SK-N-MC (cell line): ENCODE data around the gene TRIM37.
"Not testable (repeated sequence)": the region's sequence is repeated elsewhere in the genome, so short reads cannot be mapped to it uniquely, and the experiment has no call there.

Experiments used
- DNase-seq: peaks from one replicate; pipeline ENCODE4 v3.0.0-alpha.2; 2011; ENCODE audit warnings: low read depth, low spot score
- H3K27ac ChIP-seq: fragments of 200-600 bp; sonication (generic); 2 replicates; pipeline ENCODE4 v1.5.1; 2016; ENCODE audit warnings: mixed run types
- H3K36me3 ChIP-seq: fragments of 200-600 bp; sonication (generic); 2 replicates; pipeline ENCODE4 v1.6.1; 2017; ENCODE audit warnings: antibody characterized with exemption, low read length, mixed read lengths; ENCODE audit not compliant: insufficient read depth
- H3K4me3 ChIP-seq: fragments of 200-600 bp; sonication (generic); 2 replicates; pipeline ENCODE4 v1.5.1; 2016
- H3K9ac ChIP-seq: fragments of 200-600 bp; sonication (generic); 2 replicates; pipeline ENCODE4 v1.8.0; 2017; ENCODE audit warnings: mixed run types, mixed read lengths; ENCODE audit not compliant: insufficient read length
- H3K9me3 ChIP-seq: fragments of 200-600 bp; sonication (generic); 2 replicates; pipeline ENCODE4 v1.6.1; 2017; ENCODE audit warnings: low read depth, mild to moderate bottlenecking, antibody characterized with exemption, low read length, moderate library complexity, mixed read lengths
- EZH2 ChIP-seq: fragments of 200-600 bp; sonication (generic); IDR thresholded peaks from one replicate; pipeline ENCODE4 v1.6.1; 2017; ENCODE audit warnings: antibody characterized with exemption
- FOXP2 ChIP-seq: optimal IDR thresholded peaks from 2 replicates; pipeline ENCODE3; 2011; ENCODE audit warnings: mild to moderate bottlenecking, moderate library complexity; ENCODE audit not compliant: insufficient read depth; ENCODE audit errors: extremely low read length, control extremely low read depth
- POLR2AphosphoS5 ChIP-seq: IDR thresholded peaks from 2 replicates; pipeline ENCODE4 v1.6.1; 2012; ENCODE audit warnings: mild to moderate bottlenecking, low read depth, low read length, borderline replicate concordance

Gene TRIM37

GRCh38 chr17:58966208-58966607 is 140.5 kb downstream of the TRIM37 start:
- TF ChIP-seq POLR2AphosphoS5 = no peak
- no peak for TF ChIP-seq FOXP2
- TF ChIP-seq EZH2 = no peak
- H3K9ac ChIP-seq = no peak overlapping the region
- no peak overlapping the region for H3K4me3 ChIP-seq
- H3K27ac ChIP-seq = no peak overlapping the region
- no peak for DNase-seq
- no peaks in the 10 kb centered on the region for H3K36me3 ChIP-seq
- H3K9me3 ChIP-seq = no peaks in the 10 kb centered on the region

DNA sequence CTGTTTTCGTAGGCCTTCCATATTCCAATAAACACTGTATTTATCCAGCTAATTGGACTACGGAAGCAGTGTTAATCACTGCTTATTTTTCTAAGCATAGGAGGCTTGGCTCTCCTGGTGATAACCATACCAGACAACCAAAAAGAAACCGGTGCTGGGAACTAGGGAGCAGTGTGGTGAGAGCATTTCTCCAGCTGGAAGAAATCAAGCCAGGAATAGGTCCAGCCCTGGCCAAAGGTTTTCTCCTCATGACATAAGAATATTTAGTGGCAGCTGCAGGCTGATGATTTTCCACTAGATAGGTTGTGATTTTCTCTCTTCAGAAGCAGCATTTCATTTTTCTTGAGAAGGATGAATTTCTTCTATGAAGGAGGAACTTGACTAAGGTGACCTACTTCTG is 141.5 kb downstream of the TRIM37 start:
- TF ChIP-seq FOXP2 (no peak), POLR2AphosphoS5 (no peak), EZH2 (no peak)
- DNase-seq = no peak
- H3K36me3 ChIP-seq = no peaks in the 10 kb centered on the region
- no peak overlapping the region for H3K27ac ChIP-seq
- no peak overlapping the region for H3K4me3 ChIP-seq
- H3K9ac ChIP-seq = no peak overlapping the region
- no peaks in the 10 kb centered on the region for H3K9me3 ChIP-seq

DNA sequence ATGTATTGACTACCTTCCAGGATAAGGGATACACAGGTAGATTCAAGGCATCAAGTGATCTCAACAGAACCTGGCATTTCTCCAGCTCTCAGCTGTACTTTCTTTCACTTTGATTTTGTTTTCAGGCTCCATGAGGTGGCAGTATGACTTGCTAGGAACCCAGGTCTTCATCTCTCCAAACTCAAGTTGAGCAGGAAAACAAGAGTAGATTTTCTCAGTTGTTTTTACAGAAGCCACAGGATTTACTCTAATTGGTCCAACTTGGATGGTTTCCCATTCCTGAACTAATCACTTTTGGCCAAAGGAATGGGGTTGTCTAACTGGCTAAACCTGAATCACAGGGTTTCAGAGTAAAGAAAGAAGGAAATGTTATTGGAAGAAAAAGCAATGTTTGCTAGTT is 146.6 kb downstream of the TRIM37 start:
- Histone ChIP-seq H3K27ac (no peak overlapping the region), H3K4me3 (no peak overlapping the region), H3K9ac (no peak overlapping the region), H3K9me3 (no peaks in the 10 kb centered on the region), H3K36me3 (no peaks in the 10 kb centered on the region)
- TF ChIP-seq FOXP2 (no peak), EZH2 (no peak), POLR2AphosphoS5 (no peak)
- no peak for DNase-seq

GRCh38 chr17:58957725-58958073 is 149.0 kb downstream of the TRIM37 start:
- H3K36me3 ChIP-seq, H3K4me3 ChIP-seq, H3K27ac ChIP-seq, H3K9ac ChIP-seq, DNase-seq, H3K9me3 ChIP-seq: not testable (repeated sequence)

DNA sequence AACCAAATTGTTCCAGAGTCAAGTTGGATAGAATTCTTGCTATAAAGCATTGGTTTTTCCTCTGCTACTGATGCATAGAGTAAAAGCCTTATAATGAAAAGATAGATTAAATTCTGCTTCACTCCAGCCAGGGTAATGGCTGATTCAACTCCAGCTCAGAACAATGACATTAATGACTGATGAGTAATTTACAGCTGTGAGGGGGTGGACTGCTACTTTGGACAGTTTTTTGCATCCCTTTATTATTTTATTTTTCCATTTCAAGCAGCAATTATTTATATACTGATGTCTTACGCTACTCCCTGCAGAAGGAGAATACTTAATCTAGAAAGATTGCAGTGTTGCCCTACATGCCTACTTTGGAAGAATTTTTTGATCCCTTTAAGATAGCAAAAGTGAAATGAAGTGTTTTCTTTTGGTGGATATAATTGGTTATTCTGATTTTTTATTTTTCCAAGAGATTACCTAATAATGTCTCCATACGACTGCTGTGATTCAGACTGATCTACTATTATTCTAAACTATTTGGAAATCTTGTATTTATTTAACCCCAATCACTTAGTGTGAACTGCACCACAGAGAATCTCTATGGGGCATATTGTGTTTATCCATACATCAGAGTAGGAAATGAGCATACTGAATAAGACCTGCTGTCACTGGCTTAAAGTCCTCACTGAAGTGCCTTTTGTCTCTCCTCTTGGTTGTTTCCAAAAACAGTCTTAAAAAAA is 149.5 kb downstream of the TRIM37 start:
- Histone ChIP-seq H3K36me3 (no peaks in the 10 kb centered on the region), H3K27ac (no peak overlapping the region), H3K4me3 (no peak overlapping the region), H3K9ac (no peak overlapping the region), H3K9me3 (no peaks in the 10 kb centered on the region)
- no peak for DNase-seq
- TF ChIP-seq POLR2AphosphoS5 = no peak

GRCh38 chr17:58954358-58954757 is 152.3 kb downstream of the TRIM37 start:
- H3K9ac ChIP-seq, H3K4me3 ChIP-seq, H3K27ac ChIP-seq, H3K9me3 ChIP-seq, DNase-seq, H3K36me3 ChIP-seq: not testable (repeated sequence)

GRCh38 chr17:58947824-58948223 is 158.9 kb downstream of the TRIM37 start:
- Histone ChIP-seq H3K4me3 (no peak overlapping the region), H3K9me3 (peaks cover 2% of the 10 kb centered on the region; the same call in 1 of the 2 replicates), H3K27ac (no peak overlapping the region), H3K9ac (no peak overlapping the region), H3K36me3 (no peaks in the 10 kb centered on the region)
- TF ChIP-seq EZH2 (no peak), FOXP2 (no peak), POLR2AphosphoS5 (no peak)
- no peak for DNase-seq

- Histone ChIP-seq H3K4me3 (no peak overlapping the region), H3K36me3 (no peaks in the 10 kb centered on the region), H3K27ac (no peak overlapping the region), H3K9me3 (peaks cover 2% of the 10 kb centered on the region; the same call in 1 of the 2 replicates), H3K9ac (no peak overlapping the region)
- TF ChIP-seq EZH2 (no peak), POLR2AphosphoS5 (no peak), FOXP2 (no peak)
- no peak for DNase-seq
Measured at GRCh38 chr17:58947411-58947810, 159.3 kb downstream of the TRIM37 start.

GRCh38 chr17:58944166-58944565 is 162.5 kb downstream of the TRIM37 start:
- Histone ChIP-seq H3K36me3 (no peaks in the 10 kb centered on the region), H3K9ac (no peak overlapping the region), H3K4me3 (no peak overlapping the region), H3K27ac (no peak overlapping the region), H3K9me3 (no peaks in the 10 kb centered on the region)
- no peak for DNase-seq
- TF ChIP-seq FOXP2 (no peak), EZH2 (no peak), POLR2AphosphoS5 (no peak)
